GM19468 (cell line): ENCODE data around the gene TADA1.
A peak's percentile ranks its signal among the peaks of the same experiment; 100 is the strongest.
"Not testable (repeated sequence)": the region's sequence is repeated elsewhere in the genome, so short reads cannot be mapped to it uniquely, and the experiment has no call there.

Source experiments
- ATAC-seq: cut with Tn5 transposase; IDR thresholded peaks from one replicate; pipeline ENCODE4 v1.9.1; 2021; ENCODE audit warnings: mild to moderate bottlenecking, moderate library complexity, moderate number of reproducible peaks; ENCODE audit not compliant: unreplicated experiment; ENCODE audit errors: extremely low read depth

TADA1 gene

GRCh38 chr1:166849135-166849534 lies 26.9 kb downstream of the TADA1 start:
- no peak for ATAC-seq

GRCh38 chr1:166848193-166848592 lies 27.9 kb downstream of the TADA1 start:
- no peak for ATAC-seq

GRCh38 chr1:166844791-166845190 lies 31.3 kb downstream of the TADA1 start:
- ATAC-seq = no peak

- no peak for ATAC-seq
Observed at GRCh38 chr1:166843769-166844596, 32.1 kb downstream of the TADA1 start.

GRCh38 chr1:166843322-166843721 lies 32.7 kb downstream of the TADA1 start:
- no peak for ATAC-seq

- no peak for ATAC-seq
Observed at GRCh38 chr1:166840309-166841274, 35.5 kb downstream of the TADA1 start.

- peak; percentile 4 for ATAC-seq
Observed at GRCh38 chr1:166839600-166840308, 36.3 kb downstream of the TADA1 start.

GRCh38 chr1:166838766-166839599 lies 37.1 kb downstream of the TADA1 start, which contains the start of gene POGK:
TSS of gene POGK (plus strand) at chr1:166839475. CDS start at chr1:166840957, 1,482 bp downstream.
- peak; percentile 97 for ATAC-seq

- ATAC-seq = no peak
Observed at GRCh38 chr1:166836733-166837132, 39.3 kb downstream of the TADA1 start.

GRCh38 chr1:166829762-166830161 lies 46.3 kb downstream of the TADA1 start:
- not testable (repeated sequence) for ATAC-seq

- ATAC-seq = no peak
Observed at GRCh38 chr1:166827426-166827825, 48.6 kb downstream of the TADA1 start.

- ATAC-seq = no peak
Observed at GRCh38 chr1:166822385-166822784, 53.7 kb downstream of the TADA1 start.

GRCh38 chr1:166819974-166820373 lies 56.1 kb downstream of the TADA1 start:
- ATAC-seq = no peak

- no peak for ATAC-seq
Observed at GRCh38 chr1:166814611-166815010, 61.5 kb downstream of the TADA1 start.

GRCh38 chr1:166813508-166814223 lies 62.4 kb downstream of the TADA1 start:
- no peak for ATAC-seq

GRCh38 chr1:166811691-166812090 lies 64.4 kb downstream of the TADA1 start:
- no peak for ATAC-seq

GRCh38 chr1:166808952-166809351 lies 67.1 kb downstream of the TADA1 start:
- ATAC-seq = no peak
